ENCODE results near the gene SLC25A40. TPM values are rescaled to one million over a fixed set of nuclear protein-coding genes. Genes with fewer than 3 reads are reported as not detected.

SLC25A40 gene
- total RNA-seq, 1 donor from 2014 or later = 41.9 TPM

GRCh38 chr7:87810130-87810529 is 66.0 kb downstream of the SLC25A40 start:
- DNase-seq (ENCODE audit: low spot score) = no peak
- Mint-ChIP-seq H3K9me3 (no peaks in the 10 kb centered on the region), H3K27ac (no peak overlapping the region), H3K4me3 (no peak overlapping the region), H3K4me1 (ENCODE audit: low read depth) (no peaks in the 10 kb centered on the region), H3K27me3 (ENCODE audit: insufficient read depth) (no peaks in the 10 kb centered on the region), H3K36me3 (ENCODE audit: low read depth) (no peaks in the 10 kb centered on the region)
- intact Hi-C loops (cut with micrococcal nuclease) = no loop called here

GRCh38 chr7:87806150-87806549 is 70.0 kb downstream of the SLC25A40 start:
- H3K4me1 Mint-ChIP-seq (ENCODE audit: low read depth) = no peaks in the 10 kb centered on the region
- no peaks in the 10 kb centered on the region for H3K36me3 Mint-ChIP-seq (ENCODE audit: low read depth)
- no peak overlapping the region for H3K27ac Mint-ChIP-seq
- H3K4me3 Mint-ChIP-seq = no peak overlapping the region
- H3K27me3 Mint-ChIP-seq (ENCODE audit: insufficient read depth) = no peaks in the 10 kb centered on the region
- H3K9me3 Mint-ChIP-seq = no peaks in the 10 kb centered on the region
- DNase-seq (ENCODE audit: low spot score) = no peak
- intact Hi-C loops (cut with micrococcal nuclease) = no loop called here

GRCh38 chr7:87797798-87798403 is 78.3 kb downstream of the SLC25A40 start:
- Mint-ChIP-seq H3K4me3 (no peak overlapping the region), H3K27me3 (ENCODE audit: insufficient read depth) (peaks cover 7% of the 10 kb centered on the region), H3K9me3 (no peaks in the 10 kb centered on the region), H3K36me3 (ENCODE audit: low read depth) (no peaks in the 10 kb centered on the region), H3K4me1 (ENCODE audit: low read depth) (no peaks in the 10 kb centered on the region), H3K27ac (no peak overlapping the region)
- intact Hi-C loops (cut with micrococcal nuclease) = loop anchor here (1.0 to 5.0 kb wide), 5 partner anchors 89 to 371 kb away; no protein-coding TSS in a partner anchor
- DNase-seq (ENCODE audit: low spot score) = no peak

- peaks cover 12% of the 10 kb centered on the region for H3K27me3 Mint-ChIP-seq (ENCODE audit: insufficient read depth)
- no peaks in the 10 kb centered on the region for H3K4me1 Mint-ChIP-seq (ENCODE audit: low read depth)
- intact Hi-C loops (cut with micrococcal nuclease) = loop anchor here (1.0 to 5.0 kb wide), 3 partner anchors 130 to 372 kb away; no protein-coding TSS in a partner anchor
- H3K27ac Mint-ChIP-seq = no peak overlapping the region
- DNase-seq (ENCODE audit: low spot score) = no peak
- no peaks in the 10 kb centered on the region for H3K36me3 Mint-ChIP-seq (ENCODE audit: low read depth)
- no peaks in the 10 kb centered on the region for H3K9me3 Mint-ChIP-seq
- H3K4me3 Mint-ChIP-seq = no peak overlapping the region
These were observed 78.8 kb downstream of the SLC25A40 start for GRCh38 chr7:87797395-87797794.

- Mint-ChIP-seq H3K9me3 (no peaks in the 10 kb centered on the region), H3K4me1 (ENCODE audit: low read depth) (no peaks in the 10 kb centered on the region), H3K36me3 (ENCODE audit: low read depth) (no peaks in the 10 kb centered on the region), H3K27ac (no peak overlapping the region), H3K4me3 (no peak overlapping the region), H3K27me3 (ENCODE audit: insufficient read depth) (peaks cover 3% of the 10 kb centered on the region)
- DNase-seq (ENCODE audit: low spot score) = no peak
- intact Hi-C loops (cut with micrococcal nuclease) = no loop called here
These were observed 90.7 kb downstream of the SLC25A40 start for GRCh38 chr7:87785368-87785995.

- intact Hi-C loops (cut with micrococcal nuclease) = no loop called here
- Mint-ChIP-seq H3K36me3 (ENCODE audit: low read depth) (no peaks in the 10 kb centered on the region), H3K4me3 (no peak overlapping the region), H3K27ac (no peak overlapping the region), H3K4me1 (ENCODE audit: low read depth) (no peaks in the 10 kb centered on the region), H3K27me3 (ENCODE audit: insufficient read depth) (no peaks in the 10 kb centered on the region), H3K9me3 (no peaks in the 10 kb centered on the region)
- DNase-seq (ENCODE audit: low spot score) = no peak
These were observed 91.7 kb downstream of the SLC25A40 start for GRCh38 chr7:87784424-87784823.

Other genes starting within 250 kb of the SLC25A40 start
- 0.08 TPM in 1 of 2 replicates, not detected in the other for gene RUNDC3B, start 248.0 kb downstream of the SLC25A40 start, total RNA-seq
- gene DBF4, start 133 bp upstream of the SLC25A40 start, total RNA-seq = 68.6 and 76.6 TPM in 2 replicates
- gene ADAM22, start 57.9 kb upstream of the SLC25A40 start, total RNA-seq = 1.4 and 1.5 TPM in 2 replicates

Measured in activated T-helper 1 cell treated with anti-CD3 and anti-CD28 coated beads, Interleukin-12 subunit alpha, Interleukin-12 subunit beta, Interleukin-2, Interleukin-4 antibody, amounts not matched to agents 30 ng/mL and 10 ng/mL and 1 ng/mL, durations not matched to agents 14 hours and 24 hours and 36 hours (primary cell).